ENCODE data around the gene OSTN. TPM values are rescaled to one million over a fixed set of nuclear protein-coding genes. Genes with fewer than 3 reads are reported as not detected.

OSTN gene
- polyA plus RNA-seq, 4 donors = 9.4 to 17.9 (median 12.1) TPM

- no peak for DNase-seq (ENCODE audit: low read depth in 4 of 4, low spot score in 3 of 4)
Observed at GRCh38 chr3:191302451-191302850, 103.4 kb downstream of the OSTN start.

DNA sequence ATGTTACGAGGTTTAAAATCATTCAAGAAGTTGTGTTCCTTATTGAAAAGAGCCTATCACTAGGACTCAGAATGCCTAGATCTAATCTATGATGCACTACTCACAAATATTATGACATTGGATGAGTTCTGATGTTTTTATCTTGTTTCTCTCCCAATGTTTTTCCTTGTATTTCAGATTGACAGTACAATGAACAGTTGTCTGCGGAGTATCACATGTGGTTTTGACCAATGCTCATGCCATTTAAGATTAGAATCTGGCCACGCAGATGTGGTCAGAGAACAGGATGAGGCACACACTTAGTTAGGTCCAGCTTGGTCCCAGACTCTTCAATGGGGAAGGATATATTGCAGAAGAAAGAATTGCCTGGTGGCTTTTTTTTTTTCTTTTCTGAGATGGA, 104.6 kb downstream of the OSTN start:
- no peak for DNase-seq (ENCODE audit: low read depth in 4 of 4, low spot score in 3 of 4)

GRCh38 chr3:191306428-191306827, 107.4 kb downstream of the OSTN start:
- DNase-seq (ENCODE audit: low read depth in 4 of 4, low spot score in 3 of 4) = no peak

GRCh38 chr3:191307341-191307740, 108.3 kb downstream of the OSTN start:
- DNase-seq (ENCODE audit: low read depth in 4 of 4, low spot score in 3 of 4) = no peak

GRCh38 chr3:191313296-191313695, 114.3 kb downstream of the OSTN start:
- no peak for DNase-seq (ENCODE audit: low read depth in 4 of 4, low spot score in 3 of 4)

GRCh38 chr3:191314109-191314728, 115.2 kb downstream of the OSTN start:
- DNase-seq (ENCODE audit: low read depth in 4 of 4, low spot score in 3 of 4) = no peak

Other genes starting within 250 kb of the OSTN start
- 100 to 1,000 TPM in 1 of 4 donors, 10 to 100 TPM in 3; 72.2 to 115 (median 75.4) TPM for gene CCDC50, start 130.2 kb downstream of the OSTN start, polyA plus RNA-seq (ENCODE audit: insufficient read length in 4 of 4)
- gene UTS2B, start 131.3 kb downstream of the OSTN start, polyA plus RNA-seq (ENCODE audit: insufficient read length in 4 of 4) = 1 to 10 TPM in 2 of 4 donors, under 1 TPM in 2; 0.52 to 1.9 (median 0.87) TPM